A204.1 (cell line): Measurements from ENCODE around the gene TP63.

ENCODE experiments used
- FAIRE-seq: peaks from 2 replicates; lab custom pipeline; 2012; peaks lifted over from hg19 to GRCh38; lab: Jason Lieb, UNC

The TP63 gene

GRCh38 chr3:189821262-189821661 is 190.1 kb downstream of the TP63 start:
- no peak for FAIRE-seq

- no peak for FAIRE-seq
Measured at GRCh38 chr3:189822726-189823125, 191.5 kb downstream of the TP63 start.

GRCh38 chr3:189824629-189825312 is 193.6 kb downstream of the TP63 start:
- no peak for FAIRE-seq

GRCh38 chr3:189826566-189826965 is 195.4 kb downstream of the TP63 start:
- FAIRE-seq = no peak

GRCh38 chr3:189827108-189827507 is 195.9 kb downstream of the TP63 start:
- no peak for FAIRE-seq

- no peak for FAIRE-seq
Measured at GRCh38 chr3:189830401-189830800, 199.2 kb downstream of the TP63 start.

GRCh38 chr3:189833266-189833665 is 202.1 kb downstream of the TP63 start:
- FAIRE-seq = no peak

- no peak for FAIRE-seq
Measured at GRCh38 chr3:189833996-189834395, 202.8 kb downstream of the TP63 start.

- no peak for FAIRE-seq
Measured at GRCh38 chr3:189834462-189834861, 203.3 kb downstream of the TP63 start.

GRCh38 chr3:189836795-189837194 is 205.6 kb downstream of the TP63 start:
- FAIRE-seq = no peak

- FAIRE-seq = no peak
Measured at GRCh38 chr3:189838291-189838690, 207.1 kb downstream of the TP63 start.

- no peak for FAIRE-seq
Measured at GRCh38 chr3:189839576-189839975, 208.4 kb downstream of the TP63 start.

GRCh38 chr3:189841473-189842205 is 210.4 kb downstream of the TP63 start:
- no peak for FAIRE-seq

GRCh38 chr3:189842681-189843602 is 211.8 kb downstream of the TP63 start:
- FAIRE-seq = no peak

- FAIRE-seq = no peak
Measured at GRCh38 chr3:189845069-189845468, 213.9 kb downstream of the TP63 start.

GRCh38 chr3:189848395-189849040 is 217.3 kb downstream of the TP63 start:
- FAIRE-seq = no peak

- FAIRE-seq = no peak
Measured at GRCh38 chr3:189849262-189849661, 218.1 kb downstream of the TP63 start.

GRCh38 chr3:189851682-189852081 is 220.5 kb downstream of the TP63 start:
- no peak for FAIRE-seq

GRCh38 chr3:189853906-189854305 is 222.7 kb downstream of the TP63 start:
- no peak for FAIRE-seq

GRCh38 chr3:189860296-189860695 is 229.1 kb downstream of the TP63 start:
- no peak for FAIRE-seq

- no peak for FAIRE-seq
Measured at GRCh38 chr3:189862385-189862998, 231.3 kb downstream of the TP63 start.

GRCh38 chr3:189863031-189863430 is 231.8 kb downstream of the TP63 start:
- FAIRE-seq = no peak
